ENCODE measurements around the gene LRRC1.

DNA sequence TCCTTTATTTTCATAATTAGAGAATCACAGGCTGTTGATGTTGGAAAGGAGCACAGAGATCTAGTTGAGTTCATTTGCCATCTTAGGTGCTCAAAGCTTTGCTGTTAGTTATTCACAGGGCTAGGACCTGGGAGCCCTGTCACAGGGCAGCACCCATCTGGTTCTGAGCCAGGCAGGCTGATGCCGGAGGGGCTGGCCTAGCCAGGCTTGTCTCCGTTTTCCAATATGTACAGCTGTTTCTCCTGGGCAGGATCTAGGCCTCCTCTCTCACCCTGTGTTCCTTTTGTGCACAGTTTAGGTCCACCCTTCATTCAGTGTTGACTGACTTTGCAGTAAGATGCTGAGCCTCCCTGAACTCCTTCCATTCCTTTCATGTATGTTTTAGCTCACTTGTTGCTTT is 33.4 kb downstream of the LRRC1 start:
- TF ChIP-seq, protein P1, sequence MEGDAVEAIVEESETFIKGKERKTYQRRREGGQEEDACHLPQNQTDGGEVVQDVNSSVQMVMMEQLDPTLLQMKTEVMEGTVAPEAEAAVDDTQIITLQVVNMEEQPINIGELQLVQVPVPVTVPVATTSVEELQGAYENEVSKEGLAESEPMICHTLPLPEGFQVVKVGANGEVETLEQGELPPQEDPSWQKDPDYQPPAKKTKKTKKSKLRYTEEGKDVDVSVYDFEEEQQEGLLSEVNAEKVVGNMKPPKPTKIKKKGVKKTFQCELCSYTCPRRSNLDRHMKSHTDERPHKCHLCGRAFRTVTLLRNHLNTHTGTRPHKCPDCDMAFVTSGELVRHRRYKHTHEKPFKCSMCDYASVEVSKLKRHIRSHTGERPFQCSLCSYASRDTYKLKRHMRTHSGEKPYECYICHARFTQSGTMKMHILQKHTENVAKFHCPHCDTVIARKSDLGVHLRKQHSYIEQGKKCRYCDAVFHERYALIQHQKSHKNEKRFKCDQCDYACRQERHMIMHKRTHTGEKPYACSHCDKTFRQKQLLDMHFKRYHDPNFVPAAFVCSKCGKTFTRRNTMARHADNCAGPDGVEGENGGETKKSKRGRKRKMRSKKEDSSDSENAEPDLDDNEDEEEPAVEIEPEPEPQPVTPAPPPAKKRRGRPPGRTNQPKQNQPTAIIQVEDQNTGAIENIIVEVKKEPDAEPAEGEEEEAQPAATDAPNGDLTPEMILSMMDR (IDR thresholded peaks at IDR 0.05; ENCODE audit: extremely low read depth in 1 of 2, insufficient read depth in 1 of 2, low read depth in 1 of 2, low read length in 2 of 2): no peak
- no peak for TF ChIP-seq POLR2A (IDR thresholded peaks at IDR 0.05; ENCODE audit: low read depth, low read length)
- TF ChIP-seq GATA2 (IDR thresholded peaks at IDR 0.05; ENCODE audit: insufficient read depth, insufficient read length, low read depth, low read length): no peak
- no peak for TF ChIP-seq JUN (IDR thresholded peaks at IDR 0.05; ENCODE audit: borderline replicate concordance, insufficient read depth, insufficient read length, low read depth)
- no peak for TF ChIP-seq FOS (IDR thresholded peaks at IDR 0.05; ENCODE audit: borderline replicate concordance, insufficient read depth, low read length)
- TF ChIP-seq EZH2 (IDR thresholded peaks at IDR 0.05; ENCODE audit: borderline replicate concordance, low read depth, low read length, severe bottlenecking): no peak
- TF ChIP-seq, protein P2, sequence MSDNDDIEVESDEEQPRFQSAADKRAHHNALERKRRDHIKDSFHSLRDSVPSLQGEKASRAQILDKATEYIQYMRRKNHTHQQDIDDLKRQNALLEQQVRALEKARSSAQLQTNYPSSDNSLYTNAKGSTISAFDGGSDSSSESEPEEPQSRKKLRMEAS (IDR thresholded peaks at IDR 0.05; ENCODE audit: insufficient read depth, insufficient read length): no peak
- no peak for TF ChIP-seq POLR2AphosphoS5 (IDR thresholded peaks at IDR 0.05; ENCODE audit: insufficient read depth, low read depth, low read length)
